NCI-H1436 treated with DMSO at 0.1 percent for 48 hours (cell line): ENCODE data around the gene VSTM2L.
"Not testable (repeated sequence)": the region's sequence is repeated elsewhere in the genome, so short reads cannot be mapped to it uniquely, and the experiment has no call there.

Source experiments
- DNase-seq: peaks from one replicate; lab custom pipeline; 2025; lab: John Stamatoyannopoulos, UW

Gene VSTM2L

GRCh38 chr20:37938181-37938750 is 35.3 kb downstream of the VSTM2L start:
- DNase-seq = no peak

GRCh38 chr20:37938954-37939353 is 36.0 kb downstream of the VSTM2L start:
- no peak for DNase-seq

- no peak for DNase-seq
Measured at GRCh38 chr20:37939701-37940560, 37.0 kb downstream of the VSTM2L start.

GRCh38 chr20:37940858-37941257 is 37.9 kb downstream of the VSTM2L start:
- no peak for DNase-seq

- DNase-seq = no peak
Measured at GRCh38 chr20:37941332-37941731, 38.4 kb downstream of the VSTM2L start.

GRCh38 chr20:37941992-37942391 is 39.1 kb downstream of the VSTM2L start:
- DNase-seq = no peak

- DNase-seq = no peak
Measured at GRCh38 chr20:37943033-37943432, 40.1 kb downstream of the VSTM2L start.

GRCh38 chr20:37943501-37944455 is 40.9 kb downstream of the VSTM2L start:
- no peak for DNase-seq

- DNase-seq = no peak
Measured at GRCh38 chr20:37944456-37944981, 41.6 kb downstream of the VSTM2L start.

GRCh38 chr20:37945091-37945547 is 42.2 kb downstream of the VSTM2L start:
- DNase-seq = no peak

GRCh38 chr20:37946946-37947345 is 44.0 kb downstream of the VSTM2L start:
- no peak for DNase-seq

GRCh38 chr20:37947943-37948342 is 45.0 kb downstream of the VSTM2L start:
- DNase-seq = no peak

GRCh38 chr20:37948956-37949355 is 46.0 kb downstream of the VSTM2L start:
- DNase-seq = no peak

- DNase-seq = no peak
Measured at GRCh38 chr20:37954190-37954589, 51.3 kb downstream of the VSTM2L start.

GRCh38 chr20:37954626-37955025 is 51.7 kb downstream of the VSTM2L start:
- no peak for DNase-seq

- no peak for DNase-seq
Measured at GRCh38 chr20:37955511-37955910, 52.6 kb downstream of the VSTM2L start.

GRCh38 chr20:37956107-37956585 is 53.2 kb downstream of the VSTM2L start:
- DNase-seq = no peak

GRCh38 chr20:37958856-37959520 is 56.1 kb downstream of the VSTM2L start:
- DNase-seq = no peak

GRCh38 chr20:37961066-37961465 is 58.1 kb downstream of the VSTM2L start:
- DNase-seq = no peak

GRCh38 chr20:37963483-37963882 is 60.6 kb downstream of the VSTM2L start:
- DNase-seq = not testable (repeated sequence)

- peak; percentile 62 for DNase-seq
Measured at GRCh38 chr20:37968841-37969401, 66.0 kb downstream of the VSTM2L start.
